ENCODE results near the gene TNIK.

Gene TNIK

GRCh38 chr3:171364500-171364899 lies 95.7 kb downstream of the TNIK start:
- no peaks in the 10 kb centered on the region for H3F3A ChIP-seq (ENCODE audit: control insufficient read depth, insufficient read depth)
- no peaks in the 10 kb centered on the region for H3K36me3 ChIP-seq (ENCODE audit: control insufficient read depth, low read length)
- no peaks in the 10 kb centered on the region for H3K79me2 ChIP-seq (ENCODE audit: control insufficient read depth, low read length)
- no peaks in the 10 kb centered on the region for H3K27me3 ChIP-seq (ENCODE audit: control insufficient read depth, low read length)
- H3K4me2 ChIP-seq (ENCODE audit: low read length) = no peak overlapping the region
- no peaks in the 10 kb centered on the region for H4K20me1 ChIP-seq (ENCODE audit: control insufficient read depth, insufficient read depth, low read depth, low read length)
- no peak overlapping the region for H3K4me3 ChIP-seq (ENCODE audit: low read length)
- no peaks in the 10 kb centered on the region for H3K9me2 ChIP-seq (replicated peaks; ENCODE audit: control insufficient read depth, low read length)
- H3K9me3 ChIP-seq (ENCODE audit: control insufficient read depth, insufficient read depth, low read length) = no peaks in the 10 kb centered on the region
- no peak overlapping the region for H3K27ac ChIP-seq (ENCODE audit: low read depth, low read length)
- H3K4me1 ChIP-seq (ENCODE audit: control insufficient read depth, low read length) = no peaks in the 10 kb centered on the region
- TF ChIP-seq CTCF (IDR thresholded peaks at IDR 0.05; ENCODE audit: low read depth, low read length, poor library complexity, severe bottlenecking) = no peak
- TF ChIP-seq EZH2phosphoT487 (IDR thresholded peaks at IDR 0.05; ENCODE audit: borderline replicate concordance, low read length) = no peak

- H3K4me3 ChIP-seq (ENCODE audit: low read length) = no peak overlapping the region
- no peaks in the 10 kb centered on the region for H3K27me3 ChIP-seq (ENCODE audit: control insufficient read depth, low read length)
- H3K79me2 ChIP-seq (ENCODE audit: control insufficient read depth, low read length) = no peaks in the 10 kb centered on the region
- TF ChIP-seq EZH2phosphoT487 (IDR thresholded peaks at IDR 0.05; ENCODE audit: borderline replicate concordance, low read length) (no peak), CTCF (IDR thresholded peaks at IDR 0.05; ENCODE audit: low read depth, low read length, poor library complexity, severe bottlenecking) (no peak)
- H4K20me1 ChIP-seq (ENCODE audit: control insufficient read depth, insufficient read depth, low read depth, low read length) = no peaks in the 10 kb centered on the region
- H3K4me1 ChIP-seq (ENCODE audit: control insufficient read depth, low read length) = no peaks in the 10 kb centered on the region
- H3K36me3 ChIP-seq (ENCODE audit: control insufficient read depth, low read length) = no peaks in the 10 kb centered on the region
- no peaks in the 10 kb centered on the region for H3F3A ChIP-seq (ENCODE audit: control insufficient read depth, insufficient read depth)
- no peaks in the 10 kb centered on the region for H3K9me3 ChIP-seq (ENCODE audit: control insufficient read depth, insufficient read depth, low read length)
- no peak overlapping the region for H3K27ac ChIP-seq (ENCODE audit: low read depth, low read length)
- H3K4me2 ChIP-seq (ENCODE audit: low read length) = no peak overlapping the region
- no peaks in the 10 kb centered on the region for H3K9me2 ChIP-seq (replicated peaks; ENCODE audit: control insufficient read depth, low read length)
These were observed 97.0 kb downstream of the TNIK start for GRCh38 chr3:171363202-171363601.

- Histone ChIP-seq H3K36me3 (ENCODE audit: control insufficient read depth, low read length) (no peaks in the 10 kb centered on the region), H3K4me1 (ENCODE audit: control insufficient read depth, low read length) (no peaks in the 10 kb centered on the region), H3K27me3 (ENCODE audit: control insufficient read depth, low read length) (no peaks in the 10 kb centered on the region), H3K79me2 (ENCODE audit: control insufficient read depth, low read length) (no peaks in the 10 kb centered on the region), H3K9me2 (replicated peaks; ENCODE audit: control insufficient read depth, low read length) (no peaks in the 10 kb centered on the region), H3K9me3 (ENCODE audit: control insufficient read depth, insufficient read depth, low read length) (no peaks in the 10 kb centered on the region), H3F3A (ENCODE audit: control insufficient read depth, insufficient read depth) (no peaks in the 10 kb centered on the region), H3K4me2 (ENCODE audit: low read length) (no peak overlapping the region), H3K27ac (ENCODE audit: low read depth, low read length) (no peak overlapping the region), H4K20me1 (ENCODE audit: control insufficient read depth, insufficient read depth, low read depth, low read length) (no peaks in the 10 kb centered on the region), H3K4me3 (ENCODE audit: low read length) (no peak overlapping the region)
- TF ChIP-seq CTCF (IDR thresholded peaks at IDR 0.05; ENCODE audit: low read depth, low read length, poor library complexity, severe bottlenecking) = no peak
- no peak for TF ChIP-seq EZH2phosphoT487 (IDR thresholded peaks at IDR 0.05; ENCODE audit: borderline replicate concordance, low read length)
These were observed 97.6 kb downstream of the TNIK start for GRCh38 chr3:171362575-171362974.

GRCh38 chr3:171358881-171359198 lies 101.4 kb downstream of the TNIK start:
- Histone ChIP-seq H3K9me2 (replicated peaks; ENCODE audit: control insufficient read depth, low read length) (no peaks in the 10 kb centered on the region), H3K4me1 (ENCODE audit: control insufficient read depth, low read length) (no peaks in the 10 kb centered on the region), H3K27ac (ENCODE audit: low read depth, low read length) (no peak overlapping the region), H4K20me1 (ENCODE audit: control insufficient read depth, insufficient read depth, low read depth, low read length) (no peaks in the 10 kb centered on the region), H3K36me3 (ENCODE audit: control insufficient read depth, low read length) (no peaks in the 10 kb centered on the region), H3K4me3 (ENCODE audit: low read length) (no peak overlapping the region), H3K79me2 (ENCODE audit: control insufficient read depth, low read length) (no peaks in the 10 kb centered on the region), H3F3A (ENCODE audit: control insufficient read depth, insufficient read depth) (no peaks in the 10 kb centered on the region), H3K27me3 (ENCODE audit: control insufficient read depth, low read length) (no peaks in the 10 kb centered on the region), H3K4me2 (ENCODE audit: low read length) (no peak overlapping the region), H3K9me3 (ENCODE audit: control insufficient read depth, insufficient read depth, low read length) (no peaks in the 10 kb centered on the region)
- no peak for TF ChIP-seq EZH2phosphoT487 (IDR thresholded peaks at IDR 0.05; ENCODE audit: borderline replicate concordance, low read length)
- TF ChIP-seq CTCF (IDR thresholded peaks at IDR 0.05; ENCODE audit: low read depth, low read length, poor library complexity, severe bottlenecking) = no peak

All from DOHH2 (cell line).